B cell (primary cell): ENCODE results near the gene SLK.

Source experiments
- CTCF ChIP-seq: fragments of 200-600 bp; IDR thresholded peaks from one replicate; pipeline ENCODE4 v1.8.0; 2022; ENCODE audit warnings: antibody characterized with exemption, mild to moderate bottlenecking
- EZH2 ChIP-seq: IDR thresholded peaks from 2 replicates; pipeline ENCODE4 v1.6.1; 2012; ENCODE audit warnings: borderline replicate concordance, low read depth, mild to moderate bottlenecking, moderate library complexity, low read length; ENCODE audit not compliant: insufficient read depth, poor library complexity, severe bottlenecking

GRCh38 chr10:104074505-104074904 is 107.6 kb downstream of the SLK start:
- TF ChIP-seq CTCF: no peak
- TF ChIP-seq EZH2: no peak
